HCT116 (cell line): ENCODE results near the gene PFDN4.

ENCODE experiments used
- CEBPB ChIP-seq: IDR thresholded peaks from 2 replicates; pipeline ENCODE4 v1.6.1; 2012; ENCODE audit warnings: low read depth
- CTCF ChIP-seq, 3 experiments: fragments of 200-600 bp in 1 of 3; sonication (generic) in 1 of 3; IDR thresholded peaks in 2 of 3; conservative IDR thresholded peaks in 1 of 3; 2 replicates each; pipeline ENCODE4 v1.5.1; 2012 to 2017; ENCODE audit warnings: low read depth in 2 of 3, low read length in 2 of 3, antibody characterized with exemption in 1 of 3, borderline replicate concordance in 1 of 3, control low read depth in 1 of 3, mild to moderate bottlenecking in 1 of 3, mixed read lengths in 1 of 3, mixed run types in 1 of 3, moderate library complexity in 1 of 3; ENCODE audit not compliant: insufficient read depth in 1 of 3
- EZH2 ChIP-seq: fragments of 200-600 bp; sonication (generic); IDR thresholded peaks from 2 replicates; pipeline ENCODE4 v1.6.1; 2017; ENCODE audit warnings: antibody characterized with exemption, mixed run types
- EZH2phosphoT487 ChIP-seq: fragments of 200-600 bp; IDR thresholded peaks from 2 replicates; pipeline ENCODE4 v1.6.1; 2018; ENCODE audit warnings: antibody characterized with exemption, borderline replicate concordance
- POLR2AphosphoS5 ChIP-seq: IDR thresholded peaks from 2 replicates; pipeline ENCODE4 v1.6.1; 2011; ENCODE audit warnings: mild to moderate bottlenecking, low read depth, low read length, moderate library complexity
- REST ChIP-seq: IDR thresholded peaks from 2 replicates; pipeline ENCODE4 v1.6.1; 2012; ENCODE audit warnings: low read depth
- SIN3A ChIP-seq: IDR thresholded peaks from 2 replicates; pipeline ENCODE4 v1.6.1; 2012; ENCODE audit warnings: low read depth
- SRF ChIP-seq: IDR thresholded peaks from 2 replicates; pipeline ENCODE4 v1.6.1; 2012; ENCODE audit warnings: low read depth
- YY1 ChIP-seq: IDR thresholded peaks from 2 replicates; pipeline ENCODE4 v1.6.1; 2011; ENCODE audit warnings: low read length, low read depth, moderate library complexity, mild to moderate bottlenecking; ENCODE audit not compliant: insufficient replicate concordance; ENCODE audit errors: extremely low read depth
- ZBTB33 ChIP-seq: IDR thresholded peaks from 2 replicates; pipeline ENCODE4 v1.6.1; 2011; ENCODE audit warnings: mild to moderate bottlenecking, low read length, moderate library complexity; ENCODE audit not compliant: insufficient replicate concordance; ENCODE audit errors: extremely low read depth

GRCh38 chr20:54254596-54254995, 46.7 kb downstream of the PFDN4 start:
- TF ChIP-seq CTCF (IDR thresholded peaks at IDR 0.05 in 2 of 3, conservative IDR thresholded peaks at IDR 0.05 in 1 of 3; ENCODE audit: borderline replicate concordance in 1 of 3, insufficient read depth in 1 of 3, low read depth in 2 of 3, low read length in 2 of 3), result no peak
- TF ChIP-seq SRF, result no peak
- TF ChIP-seq SIN3A, result no peak
- TF ChIP-seq CEBPB, result no peak
- no peak for TF ChIP-seq ZBTB33
- no peak for TF ChIP-seq EZH2phosphoT487
- TF ChIP-seq EZH2, result no peak
- TF ChIP-seq YY1, result no peak
- TF ChIP-seq POLR2AphosphoS5, result no peak
- no peak for TF ChIP-seq REST
